ENCODE measurements around the gene FAU. TPM values are rescaled to one million over a fixed set of nuclear protein-coding genes. Genes with fewer than 3 reads are reported as not detected.

FAU gene
- total RNA-seq, 1 donor = 239 TPM

GRCh38 chr11:65071907-65072630 lies 49.9 kb downstream of the FAU start:
- DNase-seq (ENCODE audit: low read depth) = no peak
- H3K4me3 ChIP-seq (ENCODE audit: low read depth, low read length) = no peak overlapping the region
- TF ChIP-seq CTCF (IDR thresholded peaks at IDR 0.05; ENCODE audit: insufficient read depth, low read length) = no peak

Small RNA genes lying within 50 kb of the gene (small RNA-seq; reads per million reads assigned to genes)
- gene HIGD1AP10 = not detected
- gene PDCL2P2 = not detected
- 14.6 reads per million, percentile 95 among the genes with 10 or more reads in this experiment for gene RNU2-23P

Other genes starting within 250 kb of the FAU start
- gene EHD1, start 243.5 kb downstream of the FAU start, total RNA-seq (ENCODE audit: low replicate concordance) = 68.1 and 113 TPM in 2 replicates
- 18.2 and 18.8 TPM in 2 replicates for gene ATG2A, start 204.9 kb downstream of the FAU start, total RNA-seq (ENCODE audit: low replicate concordance)
- gene PPP2R5B, start 197.4 kb downstream of the FAU start, total RNA-seq (ENCODE audit: low replicate concordance) = 7.9 and 9.3 TPM in 2 replicates
- not detected in 2 replicates for gene GPHA2, start 186.2 kb downstream of the FAU start, total RNA-seq (ENCODE audit: low replicate concordance)
- gene MAJIN, start 150.0 kb downstream of the FAU start, total RNA-seq (ENCODE audit: low replicate concordance) = not detected in 2 replicates
- gene BATF2, start 125.2 kb downstream of the FAU start, total RNA-seq (ENCODE audit: low replicate concordance) = 0.25 and 0.45 TPM in 2 replicates
- 14.9 and 97.9 TPM in 2 replicates for gene ARL2, start 108.0 kb downstream of the FAU start, total RNA-seq (ENCODE audit: low replicate concordance)
- 11.1 and 17.4 TPM in 2 replicates for gene SNX15, start 94.7 kb downstream of the FAU start, total RNA-seq (ENCODE audit: low replicate concordance)
- gene SAC3D1, start 80.9 kb downstream of the FAU start, total RNA-seq (ENCODE audit: low replicate concordance) = 13.0 and 19.1 TPM in 2 replicates
- 9.7 and 11.5 TPM in 2 replicates for gene NAALADL1, start 63.6 kb downstream of the FAU start, total RNA-seq (ENCODE audit: low replicate concordance)
- 2.5 and 19.3 TPM in 2 replicates for gene CDCA5, start 38.1 kb downstream of the FAU start, total RNA-seq (ENCODE audit: low replicate concordance)
- 9.6 and 42.5 TPM in 2 replicates for gene ZFPL1, start 37.9 kb downstream of the FAU start, total RNA-seq (ENCODE audit: low replicate concordance)
- 211 and 336 TPM in 2 replicates for gene VPS51, start 25.9 kb downstream of the FAU start, total RNA-seq (ENCODE audit: low replicate concordance)
- 9.2 and 10.0 TPM in 2 replicates for gene TM7SF2, start 10.3 kb downstream of the FAU start, total RNA-seq (ENCODE audit: low replicate concordance)
- 9.9 and 30.4 TPM in 2 replicates for gene ZNHIT2, start 4.4 kb downstream of the FAU start, total RNA-seq (ENCODE audit: low replicate concordance)
- 24.2 and 34.7 TPM in 2 replicates for gene MRPL49, start 187 bp upstream of the FAU start, total RNA-seq (ENCODE audit: low replicate concordance)
- 10.4 and 24.3 TPM in 2 replicates for gene SYVN1, start 12.4 kb upstream of the FAU start, total RNA-seq (ENCODE audit: low replicate concordance)
- not detected in 2 replicates for gene SPDYC, start 48.1 kb upstream of the FAU start, total RNA-seq (ENCODE audit: low replicate concordance)
- 43.2 and 164 TPM in 2 replicates for gene CAPN1, start 59.8 kb upstream of the FAU start, total RNA-seq (ENCODE audit: low replicate concordance)
- 8.7 and 32.4 TPM in 2 replicates for gene POLA2, start 139.8 kb upstream of the FAU start, total RNA-seq (ENCODE audit: low replicate concordance)
- gene CDC42EP2, start 192.7 kb upstream of the FAU start, total RNA-seq (ENCODE audit: low replicate concordance) = 4.7 and 28.0 TPM in 2 replicates
- gene DPF2, start 211.7 kb upstream of the FAU start, total RNA-seq (ENCODE audit: low replicate concordance) = 46.4 and 75.9 TPM in 2 replicates
- gene TIGD3, start 232.6 kb upstream of the FAU start, total RNA-seq (ENCODE audit: low replicate concordance) = 0.27 TPM in 1 of 2 replicates, not detected in the other

All from fibroblast of the aortic adventitia (primary cell).